NOMO-1 treated with dmso at 0.1 percent for 144 hours (cell line): Measurements from ENCODE around the gene FBXL13.
"Not testable (repeated sequence)": the region's sequence is repeated elsewhere in the genome, so short reads cannot be mapped to it uniquely, and the experiment has no call there.

Experiments
- DNase-seq: peaks from one replicate; lab custom pipeline; 2025; ENCODE audit not compliant: unreplicated experiment; lab: John Stamatoyannopoulos, UW

FBXL13 gene

DNA sequence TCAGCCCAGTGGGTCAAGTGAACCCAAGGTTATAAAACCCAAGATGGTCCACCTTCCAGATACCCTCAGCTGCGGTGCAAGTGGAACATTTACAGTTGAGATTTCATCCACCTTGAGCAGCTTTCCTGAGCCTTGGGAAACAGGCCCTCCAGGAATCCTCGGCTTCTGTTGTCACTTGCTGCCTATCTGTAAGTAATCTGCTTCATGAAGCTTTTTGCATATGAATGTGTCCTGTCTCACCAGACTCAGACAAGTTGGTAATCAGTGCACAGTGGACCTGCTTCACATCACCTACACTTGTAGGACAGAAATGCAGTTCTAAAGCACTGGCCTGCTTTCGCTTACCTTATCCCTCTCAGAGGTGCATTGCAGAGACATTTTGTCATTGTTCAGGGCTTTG, 245.5 kb downstream of the FBXL13 start:
- no peak for DNase-seq

DNA sequence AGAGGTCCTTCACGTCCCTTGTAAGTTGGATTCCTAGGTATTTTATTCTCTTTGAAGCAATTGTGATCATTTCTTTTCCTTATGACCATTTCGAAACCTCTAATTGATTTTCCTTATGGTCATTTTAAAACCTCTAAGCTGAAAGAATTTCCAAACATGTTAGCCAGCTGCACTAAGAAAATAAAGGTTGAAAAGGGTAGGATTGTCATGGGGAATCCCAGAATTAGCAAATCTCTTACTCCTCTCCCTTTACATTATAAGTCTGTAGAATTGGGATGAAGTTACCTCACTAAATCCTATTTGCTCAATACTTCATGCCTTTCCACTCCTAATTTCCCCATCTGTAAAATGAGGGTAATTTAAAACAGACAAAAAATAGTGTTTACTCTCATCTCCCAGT, 246.3 kb downstream of the FBXL13 start:
- no peak for DNase-seq

- DNase-seq = no peak
Observed at GRCh38 chr7:102823390-102824119, 251.0 kb downstream of the FBXL13 start.

GRCh38 chr7:102821994-102822747, 252.4 kb downstream of the FBXL13 start:
- no peak for DNase-seq

DNA sequence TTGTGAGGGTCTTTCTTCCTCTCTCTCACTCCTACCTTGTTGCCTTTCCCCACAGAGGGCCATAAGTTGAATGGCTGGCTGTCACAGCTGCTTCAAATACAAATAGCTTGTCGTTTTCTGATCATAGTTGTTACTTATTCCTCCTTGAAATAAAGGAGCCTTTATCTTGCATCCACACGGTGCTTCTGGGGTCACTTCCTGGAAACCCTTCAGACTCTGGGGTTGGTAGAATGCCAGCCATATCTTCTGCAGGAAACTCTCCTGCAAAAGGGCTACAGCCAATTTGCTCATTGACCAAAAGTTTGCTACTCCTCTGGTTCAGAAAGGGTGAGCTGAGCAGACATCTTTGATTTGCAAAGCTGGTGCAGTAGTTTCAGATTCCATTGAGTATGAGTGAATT, 255.4 kb downstream of the FBXL13 start:
- no peak for DNase-seq

- DNase-seq = no peak
Observed at GRCh38 chr7:102817616-102818573, 256.7 kb downstream of the FBXL13 start.

DNA sequence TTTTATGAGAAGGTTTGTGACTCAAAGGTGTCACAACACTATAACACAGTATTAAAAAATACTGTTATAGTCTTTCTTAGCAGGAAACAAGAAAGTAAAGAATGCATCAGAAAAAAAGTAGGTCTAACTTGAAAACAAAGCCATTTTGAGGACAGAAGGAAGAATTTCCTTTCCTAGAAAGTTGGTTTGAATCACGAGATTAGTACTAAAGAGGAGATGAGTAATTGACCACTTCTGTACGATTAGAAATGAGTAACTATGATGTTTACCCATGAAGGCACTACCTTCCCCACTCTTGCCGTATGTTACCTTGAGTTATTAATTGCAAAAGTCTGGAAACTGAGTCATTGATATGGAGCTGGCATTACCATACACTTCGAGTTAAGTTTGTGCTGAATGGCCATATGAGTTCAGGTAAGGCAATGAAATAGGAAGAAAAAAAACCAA, 260.5 kb downstream of the FBXL13 start:
- DNase-seq = no peak

- no peak for DNase-seq
Observed at GRCh38 chr7:102813191-102814024, 261.2 kb downstream of the FBXL13 start.

DNA sequence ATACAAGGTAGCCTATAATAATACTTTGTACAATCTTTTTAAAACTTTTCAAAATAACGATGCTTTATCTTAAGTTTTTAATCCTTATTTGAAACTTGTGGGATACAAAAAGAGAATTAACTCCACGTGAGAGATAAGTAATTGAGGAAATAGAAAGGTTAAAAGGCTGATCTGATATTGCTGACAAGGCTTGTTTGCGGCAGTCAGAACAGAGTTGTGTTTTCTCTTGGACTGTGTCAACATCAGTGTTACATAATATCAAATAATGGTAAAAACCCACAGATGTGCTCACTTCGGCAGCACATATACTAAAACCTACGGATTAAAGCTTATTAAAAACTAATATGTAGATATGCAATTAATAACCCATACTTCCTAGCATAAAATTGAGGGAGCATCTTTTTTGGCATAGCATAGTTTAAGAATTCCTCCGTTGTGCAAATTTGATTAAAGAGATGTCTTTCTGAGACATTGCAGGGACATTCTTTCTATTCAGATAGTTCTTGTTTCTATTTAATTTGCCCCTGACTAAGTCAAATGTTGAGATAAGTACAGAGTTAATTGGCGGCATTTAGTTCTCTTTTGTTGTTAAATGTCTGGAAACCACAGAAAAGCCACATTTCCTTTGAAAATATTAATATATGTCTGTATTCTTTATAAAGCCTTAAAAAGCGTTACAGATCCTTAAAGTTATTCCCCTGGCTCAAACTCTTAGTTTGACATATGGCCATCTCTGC, 262.5 kb downstream of the FBXL13 start:
- DNase-seq = no peak

GRCh38 chr7:102810916-102811315, 263.7 kb downstream of the FBXL13 start:
- DNase-seq = no peak

DNA sequence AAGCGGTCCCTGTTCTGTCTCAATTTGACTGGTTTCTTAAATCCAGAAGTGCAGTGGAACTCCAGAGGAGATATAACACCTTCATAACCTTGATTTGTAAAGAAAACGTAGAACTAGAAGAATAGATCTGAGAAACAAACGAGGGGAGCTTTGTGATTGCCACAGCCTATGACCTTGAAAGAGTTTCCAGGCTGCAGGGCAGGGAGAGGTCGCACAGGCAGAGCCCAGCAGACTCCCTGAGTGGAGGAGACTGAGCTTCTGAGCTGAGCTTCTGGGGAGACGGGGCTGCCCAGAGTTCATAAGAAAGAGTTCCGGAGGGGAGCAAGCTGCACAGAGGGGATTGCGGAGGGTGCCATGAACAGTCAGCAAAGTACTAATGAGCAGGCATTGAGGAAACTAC, 268.0 kb downstream of the FBXL13 start:
- no peak for DNase-seq

DNA sequence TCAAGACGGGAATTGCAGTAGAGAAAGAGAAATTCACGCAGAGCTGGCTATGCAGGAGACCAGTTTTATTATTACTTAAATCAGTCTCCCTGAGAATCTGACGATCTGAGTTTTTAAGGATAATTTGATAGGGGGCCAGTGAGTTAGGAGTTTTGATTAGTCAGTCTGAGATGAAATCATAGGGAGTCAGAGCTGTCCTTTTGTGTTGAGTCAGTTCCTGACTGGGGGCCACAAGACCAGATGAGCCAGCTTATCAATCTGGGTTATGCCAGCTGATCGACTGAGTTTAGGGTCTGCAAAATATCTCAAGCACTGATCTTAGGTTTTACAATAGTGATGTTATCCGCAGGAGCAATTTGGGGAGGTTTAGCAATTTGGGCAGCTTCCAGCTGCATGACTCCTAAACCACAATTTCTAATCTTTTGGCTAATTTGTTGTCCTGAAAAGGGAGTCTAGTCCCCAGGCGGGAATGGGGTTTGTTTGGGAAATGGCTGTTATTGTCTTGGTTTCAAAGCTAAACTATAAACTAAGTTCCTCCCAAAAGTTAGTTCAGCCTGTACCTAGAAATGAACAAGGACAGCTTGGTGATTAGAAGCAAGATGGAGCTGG, 278.5 kb downstream of the FBXL13 start:
- not testable (repeated sequence) for DNase-seq

GRCh38 chr7:102794567-102794966, 280.0 kb downstream of the FBXL13 start:
- not testable (repeated sequence) for DNase-seq

GRCh38 chr7:102791831-102792230, 282.8 kb downstream of the FBXL13 start:
- DNase-seq = not testable (repeated sequence)

- not testable (repeated sequence) for DNase-seq
Observed at GRCh38 chr7:102791367-102791766, 283.2 kb downstream of the FBXL13 start.

DNA sequence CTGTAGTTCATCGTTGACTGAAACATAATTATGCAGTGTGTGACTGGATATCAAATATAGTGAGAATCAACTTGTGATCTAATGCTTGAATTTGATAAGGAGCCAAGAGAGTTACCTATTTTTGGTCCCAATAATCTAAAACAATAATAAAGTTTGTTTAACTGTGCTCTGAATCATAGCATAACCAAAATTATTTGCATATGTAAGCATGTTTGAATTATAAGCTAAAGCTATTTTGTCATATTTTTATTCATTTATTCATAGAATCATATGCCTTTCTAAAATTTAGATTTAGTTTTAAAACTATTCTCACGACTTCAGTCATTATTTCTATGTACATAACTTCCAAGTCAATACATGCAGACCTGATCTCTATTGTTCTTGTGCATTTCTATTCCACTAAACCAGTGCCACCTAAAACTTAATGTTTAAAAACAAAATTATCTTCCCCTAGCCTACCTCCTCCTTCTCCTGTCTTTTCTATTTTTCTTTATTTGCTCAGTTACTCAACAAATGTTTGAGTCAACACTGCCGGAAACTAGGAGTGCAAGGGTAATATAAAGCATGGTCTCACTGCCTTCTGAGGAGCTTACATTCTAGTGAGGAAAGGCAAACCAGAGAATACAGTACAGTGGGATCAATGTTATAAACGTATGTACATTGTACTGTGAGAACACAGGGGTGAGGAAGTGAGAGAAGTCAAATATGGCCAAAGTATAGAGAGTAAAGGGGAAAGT, 284.1 kb downstream of the FBXL13 start:
- not testable (repeated sequence) for DNase-seq

DNA sequence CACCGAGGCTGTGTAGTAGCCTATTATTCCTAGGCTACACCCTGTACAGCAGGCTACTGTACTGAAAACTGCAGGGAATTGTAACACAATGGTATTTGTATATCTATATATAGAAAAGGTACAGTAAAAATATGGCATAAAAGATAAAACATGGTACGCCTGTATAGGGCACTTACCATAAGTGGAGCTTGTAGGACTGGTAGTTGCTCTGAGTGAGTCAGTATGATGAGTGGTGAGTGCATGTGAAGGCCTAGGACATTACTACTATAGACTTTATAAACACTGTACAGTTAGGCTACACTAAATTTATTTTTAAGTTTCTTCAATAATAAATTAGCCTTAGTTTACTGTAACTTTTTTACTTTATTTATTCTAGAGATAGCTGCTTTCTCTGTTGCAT, 285.8 kb downstream of the FBXL13 start:
- not testable (repeated sequence) for DNase-seq

DNA sequence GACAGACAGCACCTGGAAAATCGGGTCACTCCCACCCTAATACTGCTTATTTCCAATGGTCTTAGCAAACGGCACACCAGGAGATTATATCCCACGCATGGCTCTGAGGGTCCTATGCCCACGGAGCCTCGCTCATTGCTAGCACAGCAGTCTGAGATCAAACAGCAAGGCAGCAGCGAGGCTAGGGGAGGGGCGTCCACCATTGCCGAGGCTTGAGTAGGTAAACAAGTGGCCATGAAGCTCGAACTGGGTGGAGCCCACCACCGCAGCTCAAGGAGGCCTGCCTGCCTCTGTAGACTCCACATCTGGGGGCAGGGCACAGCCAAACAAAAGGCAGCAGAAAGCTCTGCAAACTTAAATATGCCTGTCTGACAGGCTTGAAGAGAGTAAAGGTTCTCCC, 293.7 kb downstream of the FBXL13 start:
- not testable (repeated sequence) for DNase-seq

DNA sequence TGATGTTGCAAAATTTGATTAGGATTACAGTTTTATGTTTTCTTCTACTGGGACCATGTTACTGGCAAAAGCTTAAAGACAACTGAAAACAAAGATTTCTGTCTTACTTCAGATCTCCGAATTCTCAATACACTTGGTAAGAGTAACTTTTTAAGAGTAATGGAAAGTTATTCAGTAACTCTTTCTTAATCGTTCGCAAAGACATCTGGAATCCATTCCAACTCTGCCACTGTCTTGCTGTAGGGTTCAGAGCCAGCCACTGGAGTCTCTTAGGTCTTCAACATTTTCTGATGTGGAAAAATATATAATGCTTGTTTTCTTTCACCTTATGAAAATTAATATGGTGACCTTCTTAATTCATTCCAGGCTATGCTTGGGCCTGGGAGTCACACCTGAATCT, 295.9 kb downstream of the FBXL13 start:
- DNase-seq = not testable (repeated sequence)
